ENCODE data around the gene HS6ST3. TPM values are rescaled to one million over a fixed set of nuclear protein-coding genes. Genes with fewer than 3 reads are reported as not detected.

The HS6ST3 gene
- total and polyA plus RNA-seq, 8 donors: 0.65 to 3.4 (median 1.8) TPM

GRCh38 chr13:96449920-96450319 is 360.0 kb downstream of the HS6ST3 start:
- WGBS, 2 donors: 91 to 98% methylated on average over 1 of the region's 1 CpG
- Histone ChIP-seq H3K4me3 (no peak overlapping the region), H3K27me3 (no peaks in the 10 kb centered on the region), H3K36me3 (no peaks in the 10 kb centered on the region), H3K9me3 (no peaks in the 10 kb centered on the region), H3K27ac (no peak overlapping the region), H3K4me1 (no peaks in the 10 kb centered on the region)
- FAIRE-seq (no peak), DNase-seq (no peak), ATAC-seq (no peak)
- intact Hi-C loops (cut with DNase I): no loop called here
- TF ChIP-seq CTCF (IDR thresholded peaks at IDR 0.05): no peak

GRCh38 chr13:96450326-96451020 is 360.6 kb downstream of the HS6ST3 start:
- FAIRE-seq (no peak), ATAC-seq (no peak), DNase-seq (no peak)
- Histone ChIP-seq H3K9me3 (no peaks in the 10 kb centered on the region), H3K36me3 (no peaks in the 10 kb centered on the region), H3K27me3 (no peaks in the 10 kb centered on the region), H3K4me3 (no peak overlapping the region), H3K27ac (no peak overlapping the region), H3K4me1 (no peaks in the 10 kb centered on the region)
- no peak for TF ChIP-seq CTCF (IDR thresholded peaks at IDR 0.05)
- intact Hi-C loops (cut with DNase I): no loop called here
- WGBS, 2 donors: 80 to 86% methylated on average over 4 of the region's 4 CpGs

GRCh38 chr13:96454466-96454865 is 364.6 kb downstream of the HS6ST3 start:
- WGBS, 2 donors: 28 to 34% methylated on average over 2 of the region's 2 CpGs
- intact Hi-C loops (cut with DNase I): no loop called here

GRCh38 chr13:96460609-96461008 is 370.7 kb downstream of the HS6ST3 start:
- 92 to 95% methylated on average over 2 of the region's 2 CpGs for WGBS, 2 donors
- H3K4me3 ChIP-seq: no peak overlapping the region
- TF ChIP-seq CTCF (IDR thresholded peaks at IDR 0.05): no peak
- DNase-seq (peak in 1 of 6 donors; percentile 24), FAIRE-seq (no peak), ATAC-seq (no peak)
- no peaks in the 10 kb centered on the region for H3K36me3 ChIP-seq
- H3K27ac ChIP-seq: no peak overlapping the region
- intact Hi-C loops (cut with DNase I): no loop called here
- peaks cover 0 to 7% (median 6%) of the 10 kb centered on the region in 3 donors for H3K4me1 ChIP-seq
- H3K9me3 ChIP-seq: no peaks in the 10 kb centered on the region
- no peaks in the 10 kb centered on the region for H3K27me3 ChIP-seq

More at GRCh38 chr13:96454466-96454865, 364.6 kb downstream of the HS6ST3 start:
- no peak for TF ChIP-seq CTCF (IDR thresholded peaks at IDR 0.05)
- Histone ChIP-seq H3K27me3 (no peaks in the 10 kb centered on the region), H3K4me1 (no peaks in the 10 kb centered on the region), H3K36me3 (no peaks in the 10 kb centered on the region), H3K4me3 (no peak overlapping the region), H3K9me3 (no peaks in the 10 kb centered on the region), H3K27ac (no peak overlapping the region)
- FAIRE-seq (no peak), DNase-seq (no peak), ATAC-seq (no peak)

GRCh38 chr13:96473526-96474180 is 383.7 kb downstream of the HS6ST3 start:
- Histone ChIP-seq H3K9me3 (no peaks in the 10 kb centered on the region), H3K27ac (no peak overlapping the region), H3K4me1 (no peaks in the 10 kb centered on the region), H3K4me3 (no peak overlapping the region), H3K36me3 (no peaks in the 10 kb centered on the region), H3K27me3 (no peaks in the 10 kb centered on the region)
- no peak for ATAC-seq
- FAIRE-seq: no peak
- intact Hi-C loops (cut with DNase I): no loop called here
- no peak for TF ChIP-seq CTCF (IDR thresholded peaks at IDR 0.05)
- 62 to 77% methylated on average over 10 of the region's 10 CpGs for WGBS, 2 donors
- no peak for DNase-seq
